Heart left ventricle (tissue), 13 donors: ENCODE measurements around the gene RBSN.

Source experiments
- CTCF ChIP-seq, 12 donors: fragments of 200-600 bp; sonication (generic) in 4 of 12; IDR thresholded peaks; one replicate each; pipeline versions ENCODE4 v1.5.0 to v1.8.0; 2018 to 2022; ENCODE audit warnings: antibody characterized with exemption in 12 of 12, mild to moderate bottlenecking in 5 of 12
- POLR2A ChIP-seq, 2 donors: fragments of 450-650 bp; IDR thresholded peaks; one replicate each; pipeline ENCODE4 v1.6.1; 2017; ENCODE audit warnings: antibody characterized with exemption in 2 of 2, mild to moderate bottlenecking in 2 of 2, moderate library complexity in 2 of 2
- donor health status: ischemic (EF 13 %, LVEDD 7.1; RV severe dilation, severe dysfunction).
- donor health status: DM: no; HTN: yes; CAD: no.
- donor health status: DM: no; HTN: no; CAD: no.
- donor health status: ischemic (EF 25% LVEDD 6.9; RV normal size, moderate dysfunction).
- donor health status: ischemic (EF 25% LVEDD 5.7; RV mildly dilated, moderate dysfunction).
- donor health status: ischemic (EF 35%, LVEDD 5.7; RV mildly dilated, moderate dysfunction).
- donor health status: nonischemic (EF 11% LVEDD 7.7; RV severe dilation, severe dysfunction).
- donor health status: DM: yes; HTN: yes; CAD: no.
- donor health status: PGD.
- donor health status: ischemic (EF 29% LVEDD 5.4; RV normal size, mild dysfunction).
- donor health status: nonischemic (EF 23%, LVEDD 6.1; RV moderate dilation, normal function).

GRCh38 chr3:15060029-15060428 lies 38.9 kb downstream of the RBSN start:
- TF ChIP-seq CTCF (IDR thresholded peaks at IDR 0.05) (no peak), POLR2A (IDR thresholded peaks at IDR 0.05) (no peak)
